ENCODE data around the gene TMEM145.

DNA sequence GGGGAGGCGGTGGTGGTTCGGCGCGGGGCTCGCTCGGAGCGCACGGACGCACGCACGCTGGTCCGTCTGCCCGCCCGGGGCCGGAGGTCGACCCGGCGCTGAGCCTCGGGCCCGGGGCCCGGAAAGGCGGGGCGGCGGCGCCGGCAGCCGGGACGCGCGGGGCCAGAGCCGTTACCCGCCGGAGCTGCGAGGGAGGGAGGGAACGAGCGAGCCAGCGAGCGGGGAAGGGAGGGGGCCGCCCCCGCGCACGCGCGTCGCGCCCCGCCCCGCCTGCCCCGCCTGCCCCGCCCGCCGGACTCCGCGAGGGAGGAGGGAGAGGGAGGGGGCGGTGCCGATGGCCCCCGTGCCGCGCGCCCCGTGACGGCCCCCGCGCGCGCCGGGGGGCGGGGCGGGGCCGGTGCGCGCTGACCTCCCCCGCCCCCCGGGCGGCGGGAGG lies 29.0 kb upstream of the TMEM145 start:
- TF ChIP-seq, protein P1, sequence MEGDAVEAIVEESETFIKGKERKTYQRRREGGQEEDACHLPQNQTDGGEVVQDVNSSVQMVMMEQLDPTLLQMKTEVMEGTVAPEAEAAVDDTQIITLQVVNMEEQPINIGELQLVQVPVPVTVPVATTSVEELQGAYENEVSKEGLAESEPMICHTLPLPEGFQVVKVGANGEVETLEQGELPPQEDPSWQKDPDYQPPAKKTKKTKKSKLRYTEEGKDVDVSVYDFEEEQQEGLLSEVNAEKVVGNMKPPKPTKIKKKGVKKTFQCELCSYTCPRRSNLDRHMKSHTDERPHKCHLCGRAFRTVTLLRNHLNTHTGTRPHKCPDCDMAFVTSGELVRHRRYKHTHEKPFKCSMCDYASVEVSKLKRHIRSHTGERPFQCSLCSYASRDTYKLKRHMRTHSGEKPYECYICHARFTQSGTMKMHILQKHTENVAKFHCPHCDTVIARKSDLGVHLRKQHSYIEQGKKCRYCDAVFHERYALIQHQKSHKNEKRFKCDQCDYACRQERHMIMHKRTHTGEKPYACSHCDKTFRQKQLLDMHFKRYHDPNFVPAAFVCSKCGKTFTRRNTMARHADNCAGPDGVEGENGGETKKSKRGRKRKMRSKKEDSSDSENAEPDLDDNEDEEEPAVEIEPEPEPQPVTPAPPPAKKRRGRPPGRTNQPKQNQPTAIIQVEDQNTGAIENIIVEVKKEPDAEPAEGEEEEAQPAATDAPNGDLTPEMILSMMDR (IDR thresholded peaks at IDR 0.05), result no peak
- TF ChIP-seq SIN3A (IDR thresholded peaks at IDR 0.05; ENCODE audit: borderline replicate concordance, insufficient read depth, low read depth, low read length), result no peak
- TF ChIP-seq, protein P2, sequence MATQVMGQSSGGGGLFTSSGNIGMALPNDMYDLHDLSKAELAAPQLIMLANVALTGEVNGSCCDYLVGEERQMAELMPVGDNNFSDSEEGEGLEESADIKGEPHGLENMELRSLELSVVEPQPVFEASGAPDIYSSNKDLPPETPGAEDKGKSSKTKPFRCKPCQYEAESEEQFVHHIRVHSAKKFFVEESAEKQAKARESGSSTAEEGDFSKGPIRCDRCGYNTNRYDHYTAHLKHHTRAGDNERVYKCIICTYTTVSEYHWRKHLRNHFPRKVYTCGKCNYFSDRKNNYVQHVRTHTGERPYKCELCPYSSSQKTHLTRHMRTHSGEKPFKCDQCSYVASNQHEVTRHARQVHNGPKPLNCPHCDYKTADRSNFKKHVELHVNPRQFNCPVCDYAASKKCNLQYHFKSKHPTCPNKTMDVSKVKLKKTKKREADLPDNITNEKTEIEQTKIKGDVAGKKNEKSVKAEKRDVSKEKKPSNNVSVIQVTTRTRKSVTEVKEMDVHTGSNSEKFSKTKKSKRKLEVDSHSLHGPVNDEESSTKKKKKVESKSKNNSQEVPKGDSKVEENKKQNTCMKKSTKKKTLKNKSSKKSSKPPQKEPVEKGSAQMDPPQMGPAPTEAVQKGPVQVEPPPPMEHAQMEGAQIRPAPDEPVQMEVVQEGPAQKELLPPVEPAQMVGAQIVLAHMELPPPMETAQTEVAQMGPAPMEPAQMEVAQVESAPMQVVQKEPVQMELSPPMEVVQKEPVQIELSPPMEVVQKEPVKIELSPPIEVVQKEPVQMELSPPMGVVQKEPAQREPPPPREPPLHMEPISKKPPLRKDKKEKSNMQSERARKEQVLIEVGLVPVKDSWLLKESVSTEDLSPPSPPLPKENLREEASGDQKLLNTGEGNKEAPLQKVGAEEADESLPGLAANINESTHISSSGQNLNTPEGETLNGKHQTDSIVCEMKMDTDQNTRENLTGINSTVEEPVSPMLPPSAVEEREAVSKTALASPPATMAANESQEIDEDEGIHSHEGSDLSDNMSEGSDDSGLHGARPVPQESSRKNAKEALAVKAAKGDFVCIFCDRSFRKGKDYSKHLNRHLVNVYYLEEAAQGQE (IDR thresholded peaks at IDR 0.05; ENCODE audit: insufficient read depth in 1 of 2, low read depth in 2 of 2, low read length in 1 of 2), result no peak
- no peak for TF ChIP-seq POLR2AphosphoS5 (IDR thresholded peaks at IDR 0.05; ENCODE audit: low read depth, low read length)

Measured in Panc1 (cell line).